ENCODE data around the gene GNPAT.
"Not testable (repeated sequence)": the region's sequence is repeated elsewhere in the genome, so short reads cannot be mapped to it uniquely, and the experiment has no call there.

Gene GNPAT

GRCh38 chr1:231240883-231241735 is at the start of gene GNPAT:
TSS of gene GNPAT (plus strand) at chr1:231241212. CDS start at chr1:231241379, 167 bp downstream.
- DNase-seq: peak; percentile 82

GRCh38 chr1:231192620-231193163 is 48.3 kb upstream of the GNPAT start:
- no peak for DNase-seq

DNA sequence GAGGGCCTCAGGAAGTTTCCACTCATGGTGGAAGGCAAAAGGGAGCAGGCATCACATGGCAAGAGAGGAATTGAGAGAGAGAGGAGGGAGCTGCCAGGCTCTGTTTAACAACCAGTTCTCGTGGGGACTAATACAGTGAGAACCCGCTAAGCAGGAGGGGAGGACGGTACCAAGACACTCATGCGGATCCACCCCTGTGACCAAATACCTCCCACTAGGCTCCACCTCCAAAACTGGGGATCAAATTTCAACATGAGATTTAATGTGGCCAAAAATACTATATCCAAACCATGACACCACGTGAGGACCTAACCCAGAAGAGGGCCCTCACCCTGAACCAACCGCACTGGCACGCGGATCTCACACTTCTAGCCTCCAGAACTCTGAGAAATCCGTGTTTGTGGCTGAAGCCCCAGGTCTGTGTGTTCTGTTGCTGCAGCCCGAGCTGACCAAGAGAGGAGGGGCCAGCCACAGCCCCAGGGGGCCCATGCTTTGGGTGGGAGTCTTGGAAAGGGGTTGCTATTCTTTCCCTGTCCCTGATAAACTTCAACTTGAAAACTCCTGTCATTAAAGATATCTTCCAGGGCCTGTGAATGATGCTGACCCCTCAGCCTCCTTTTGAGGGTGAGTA is 47.2 kb upstream of the GNPAT start:
- DNase-seq: no peak

- DNase-seq: no peak
These were observed 46.6 kb upstream of the GNPAT start for GRCh38 chr1:231194476-231194842.

- DNase-seq: no peak
These were observed 46.0 kb upstream of the GNPAT start for GRCh38 chr1:231194843-231195516.

- DNase-seq: no peak
These were observed 44.7 kb upstream of the GNPAT start for GRCh38 chr1:231196307-231196706.

DNA sequence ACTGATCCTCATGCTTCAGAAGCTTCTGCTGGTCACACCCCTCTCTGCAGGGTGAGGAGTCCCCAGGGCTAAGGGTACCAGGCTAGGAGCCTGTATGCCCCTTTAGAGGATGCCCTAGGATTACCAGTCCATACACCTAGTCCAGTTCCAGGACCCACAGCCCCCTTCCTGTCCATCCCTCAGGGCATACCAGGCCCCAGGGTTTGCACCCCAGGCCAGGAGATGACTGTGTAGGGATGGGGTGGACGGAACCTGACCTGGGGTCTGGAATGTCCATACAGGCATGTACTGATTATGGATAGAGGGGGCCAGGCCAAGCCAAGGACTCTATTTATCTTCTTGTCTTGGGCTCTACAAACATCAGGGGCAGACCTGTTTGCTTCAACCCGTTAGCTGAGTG is 44.3 kb upstream of the GNPAT start:
- DNase-seq: no peak

DNA sequence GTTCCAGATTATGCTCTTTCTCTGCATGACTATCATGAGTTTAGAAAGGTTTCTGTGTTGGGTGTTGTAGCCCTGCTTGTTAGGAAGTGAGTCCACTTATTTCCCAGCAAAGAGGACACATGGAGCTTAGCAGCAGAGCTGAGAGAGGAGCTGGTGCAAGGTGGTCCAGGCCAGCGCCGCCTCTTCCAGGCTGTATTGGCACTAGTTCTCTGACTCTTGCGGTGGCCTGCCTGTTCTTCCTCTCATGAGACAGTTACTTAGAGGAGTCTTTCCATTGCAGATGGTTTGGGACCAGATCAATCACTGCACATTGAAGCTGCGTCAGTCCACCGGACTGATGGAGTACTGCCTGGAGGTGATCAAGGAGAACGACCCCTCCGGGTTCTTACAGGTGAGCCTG is 41.1 kb upstream of the GNPAT start:
- no peak for DNase-seq

- no peak for DNase-seq
These were observed 40.5 kb upstream of the GNPAT start for GRCh38 chr1:231200388-231201031.

DNA sequence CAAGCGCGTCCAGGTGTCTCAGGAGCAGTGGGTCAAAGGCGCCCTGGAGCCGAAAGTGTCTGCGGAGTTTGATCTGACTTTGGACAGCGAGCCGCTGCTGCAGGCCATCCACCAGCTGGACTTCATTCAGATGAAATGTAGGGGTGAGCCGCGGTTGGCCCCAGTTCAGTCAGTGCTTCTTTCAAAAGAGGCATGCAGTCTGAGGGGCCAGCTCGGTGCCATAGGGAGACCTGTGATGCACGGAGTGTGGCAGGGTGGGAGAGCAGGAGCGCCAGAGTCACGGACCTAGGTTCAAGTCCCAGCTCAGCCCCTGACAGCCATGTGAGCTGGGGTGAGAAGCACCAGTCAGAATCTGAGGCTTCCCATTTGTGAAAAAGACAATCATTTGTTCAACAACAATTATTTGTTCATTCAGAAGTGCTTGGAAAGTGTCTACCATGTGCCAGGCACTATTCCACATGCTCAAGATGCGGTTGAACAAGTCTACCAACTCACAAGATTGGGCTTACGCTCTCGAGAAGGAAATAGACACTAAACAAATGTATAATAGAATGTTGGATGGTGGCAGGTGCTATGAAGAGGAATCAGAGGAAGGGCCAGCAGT is 39.5 kb upstream of the GNPAT start:
- DNase-seq: no peak

DNA sequence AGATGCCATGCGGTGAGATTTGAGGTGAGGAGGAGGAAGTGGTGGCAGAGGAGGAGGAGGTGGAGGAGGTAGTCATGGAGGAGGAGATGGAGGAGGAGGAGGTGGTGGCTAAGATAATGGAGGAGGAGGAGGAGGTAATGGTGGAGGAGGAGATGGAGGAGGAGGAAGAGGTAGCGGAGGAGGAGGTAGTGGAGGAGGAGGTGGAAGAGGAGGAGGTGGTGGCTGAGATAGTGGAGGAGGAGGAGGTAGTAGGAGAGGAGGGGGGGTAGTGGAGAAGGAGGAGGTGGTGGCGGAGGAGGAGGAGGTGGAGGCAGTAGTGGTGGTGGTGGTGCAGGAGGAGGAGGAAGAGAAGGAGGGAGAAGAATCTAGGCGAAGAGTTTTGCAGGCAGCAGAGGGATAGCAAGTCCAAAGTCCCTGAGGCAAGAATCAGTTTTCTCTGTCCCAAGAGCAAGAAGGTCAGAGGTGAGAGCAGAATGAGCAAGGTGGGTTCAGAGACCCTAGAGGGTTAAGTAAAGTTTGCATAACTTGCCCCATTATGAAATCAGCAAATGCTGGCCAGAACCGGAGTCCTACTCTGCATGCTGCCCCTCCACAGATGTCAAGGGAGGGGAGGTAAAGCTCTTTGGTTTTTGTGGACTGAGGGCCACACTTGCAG is 38.9 kb upstream of the GNPAT start:
- DNase-seq: no peak

GRCh38 chr1:231203259-231204057 is 37.6 kb upstream of the GNPAT start:
- DNase-seq: no peak

- DNase-seq: no peak
These were observed 34.2 kb upstream of the GNPAT start for GRCh38 chr1:231206856-231207255.

DNA sequence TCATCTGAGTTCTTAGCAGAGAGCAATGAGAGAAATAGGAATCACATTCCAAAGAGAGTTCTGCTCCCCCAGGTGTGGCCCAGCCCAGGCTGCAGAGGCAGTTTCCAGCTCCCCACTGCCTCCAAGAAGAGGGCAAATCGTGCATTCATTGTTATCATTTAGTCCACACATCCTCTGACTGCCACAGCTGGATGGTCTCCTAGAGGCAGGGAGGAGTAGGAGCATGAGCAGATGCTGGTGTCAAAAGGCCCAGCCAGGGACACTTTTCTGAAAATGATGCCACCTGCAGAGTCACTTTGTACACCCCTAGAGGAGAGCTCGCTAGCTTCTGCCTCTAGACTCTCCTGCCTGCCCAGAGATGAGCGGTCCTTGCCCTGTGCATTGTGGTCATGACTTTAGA is 33.6 kb upstream of the GNPAT start:
- no peak for DNase-seq

- DNase-seq: no peak
These were observed 32.0 kb upstream of the GNPAT start for GRCh38 chr1:231208980-231209379.

GRCh38 chr1:231209531-231209930 is 31.5 kb upstream of the GNPAT start:
- no peak for DNase-seq

GRCh38 chr1:231210126-231210525 is 30.9 kb upstream of the GNPAT start:
- DNase-seq: no peak

GRCh38 chr1:231211005-231211857 is 29.8 kb upstream of the GNPAT start:
- DNase-seq: peak; percentile 75

DNA sequence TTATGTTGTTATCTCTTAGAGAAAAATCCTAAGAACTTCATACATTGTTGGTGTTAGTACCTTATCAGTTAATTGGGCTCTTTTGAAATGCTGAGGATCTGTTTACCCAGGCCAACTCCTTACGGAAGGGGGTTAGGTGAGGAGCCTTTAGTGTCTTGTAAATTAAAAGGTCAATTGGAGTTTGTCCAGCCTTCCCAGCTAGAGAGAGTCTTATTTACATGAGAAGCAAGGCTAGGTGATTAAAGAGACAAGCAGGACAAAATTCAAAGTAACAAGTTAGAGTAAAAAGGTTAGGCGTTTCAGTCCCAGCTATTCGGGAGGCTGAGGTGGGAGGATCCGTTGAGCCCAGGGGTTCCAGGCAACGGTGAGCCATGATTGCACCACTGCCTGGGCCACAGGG is 28.7 kb upstream of the GNPAT start:
- not testable (repeated sequence) for DNase-seq
